Skeletal muscle tissue (tissue), 2 donors: Measurements from ENCODE around the gene FBXO34. TPM values are rescaled to one million over a fixed set of nuclear protein-coding genes. Genes with fewer than 3 reads are reported as not detected.

ENCODE experiments used
- small RNA-seq: library from RNA; depleted of rRNA; stranded (forward); fragments of <200 nt; gene quantifications from one replicate; pipeline ENCODE3, GENCODE V24; 2014
- total RNA-seq: library from RNA; depleted of rRNA; stranded (reverse); fragments of >200 nt; gene quantifications from one replicate; pipeline ENCODE4 v1.2.3, GENCODE V29; 2014

The FBXO34 gene
- total RNA-seq, 1 donor from 2014 or later = 24.5 TPM

Small RNA genes lying within 50 kb of the gene (small RNA-seq; reads per million reads assigned to genes)
- not detected for gene AL356801.1

Other genes with a start within 250 kb of the FBXO34 start
- gene WDHD1, start 244.3 kb upstream of the FBXO34 start, total RNA-seq = 9.4 TPM
- gene SOCS4, start 244.2 kb upstream of the FBXO34 start, total RNA-seq = 9.4 TPM
- gene MAPK1IP1L, start 219.8 kb upstream of the FBXO34 start, total RNA-seq = 20.9 TPM
- gene LGALS3, start 142.2 kb upstream of the FBXO34 start, total RNA-seq = 32.4 TPM
- gene DLGAP5, start 79.8 kb upstream of the FBXO34 start, total RNA-seq = 4.2 TPM
- 14.6 TPM for gene ATG14, start 140.4 kb downstream of the FBXO34 start, total RNA-seq
- gene TBPL2, start 169.2 kb downstream of the FBXO34 start, total RNA-seq = not detected